ENCODE results near the gene CDH12.

DNA sequence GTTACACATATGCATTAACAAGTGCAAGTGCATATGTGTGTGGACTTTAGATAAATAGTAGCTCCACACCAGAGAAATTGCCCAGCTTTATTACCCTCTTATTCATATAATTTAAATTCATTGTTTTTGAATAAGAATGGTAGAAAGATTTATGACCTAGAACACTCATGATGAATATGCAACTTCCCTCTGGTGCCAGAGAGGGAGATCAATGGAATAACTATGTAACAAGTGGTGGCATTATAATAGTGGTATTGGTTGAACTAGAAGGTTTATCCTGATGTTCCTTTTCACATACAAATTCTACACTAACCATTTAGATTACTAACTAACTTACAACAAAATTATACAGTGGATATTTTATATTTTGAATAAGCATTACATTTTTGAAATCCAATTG, 607.4 kb downstream of the CDH12 start:
- no peak for TF ChIP-seq POLR2A (IDR thresholded peaks at IDR 0.05)
- TF ChIP-seq, protein P1, sequence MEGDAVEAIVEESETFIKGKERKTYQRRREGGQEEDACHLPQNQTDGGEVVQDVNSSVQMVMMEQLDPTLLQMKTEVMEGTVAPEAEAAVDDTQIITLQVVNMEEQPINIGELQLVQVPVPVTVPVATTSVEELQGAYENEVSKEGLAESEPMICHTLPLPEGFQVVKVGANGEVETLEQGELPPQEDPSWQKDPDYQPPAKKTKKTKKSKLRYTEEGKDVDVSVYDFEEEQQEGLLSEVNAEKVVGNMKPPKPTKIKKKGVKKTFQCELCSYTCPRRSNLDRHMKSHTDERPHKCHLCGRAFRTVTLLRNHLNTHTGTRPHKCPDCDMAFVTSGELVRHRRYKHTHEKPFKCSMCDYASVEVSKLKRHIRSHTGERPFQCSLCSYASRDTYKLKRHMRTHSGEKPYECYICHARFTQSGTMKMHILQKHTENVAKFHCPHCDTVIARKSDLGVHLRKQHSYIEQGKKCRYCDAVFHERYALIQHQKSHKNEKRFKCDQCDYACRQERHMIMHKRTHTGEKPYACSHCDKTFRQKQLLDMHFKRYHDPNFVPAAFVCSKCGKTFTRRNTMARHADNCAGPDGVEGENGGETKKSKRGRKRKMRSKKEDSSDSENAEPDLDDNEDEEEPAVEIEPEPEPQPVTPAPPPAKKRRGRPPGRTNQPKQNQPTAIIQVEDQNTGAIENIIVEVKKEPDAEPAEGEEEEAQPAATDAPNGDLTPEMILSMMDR (IDR thresholded peaks at IDR 0.05): no peak
- TF ChIP-seq EP300 (IDR thresholded peaks at IDR 0.05): no peak

All from gastroesophageal sphincter (tissue), 3 donors.